ENCODE results near the gene ZBTB17.
"Not testable (repeated sequence)": the region's sequence is repeated elsewhere in the genome, so short reads cannot be mapped to it uniquely, and the experiment has no call there.

The ZBTB17 gene

GRCh38 chr1:15900662-15901279 lies 75.1 kb downstream of the ZBTB17 start:
- H3K9ac ChIP-seq (ENCODE audit: low read depth in 1 of 2, low read length in 2 of 2): no peak overlapping the region
- no peaks in the 10 kb centered on the region for H3K4me1 ChIP-seq (ENCODE audit: control insufficient read depth in 1 of 2, insufficient read depth in 2 of 2, low read length in 2 of 2)
- H3K27me3 ChIP-seq (ENCODE audit: control insufficient read depth in 1 of 2, insufficient read depth in 2 of 2, low read length in 2 of 2): no peaks in the 10 kb centered on the region
- H3K9me3 ChIP-seq (ENCODE audit: control insufficient read depth in 1 of 2, low read length in 2 of 2): no peaks in the 10 kb centered on the region
- H3K4me3 ChIP-seq (ENCODE audit: low read depth in 1 of 2, low read length in 2 of 2): no peak overlapping the region
- no peak overlapping the region for H3K27ac ChIP-seq (ENCODE audit: low read depth, low read length)
- H3K36me3 ChIP-seq (ENCODE audit: control insufficient read depth in 1 of 2, insufficient read depth in 2 of 2, low read length in 2 of 2): peaks cover 0 to 10% of the 10 kb centered on the region in 2 donors

- H3K9ac ChIP-seq (ENCODE audit: low read depth in 1 of 2, low read length in 2 of 2): no peak overlapping the region
- H3K27ac ChIP-seq (ENCODE audit: low read depth, low read length): no peak overlapping the region
- H3K36me3 ChIP-seq (ENCODE audit: control insufficient read depth in 1 of 2, insufficient read depth in 2 of 2, low read length in 2 of 2): peaks cover 0 to 10% of the 10 kb centered on the region in 2 donors
- no peaks in the 10 kb centered on the region for H3K4me1 ChIP-seq (ENCODE audit: control insufficient read depth in 1 of 2, insufficient read depth in 2 of 2, low read length in 2 of 2)
- H3K4me3 ChIP-seq (ENCODE audit: low read depth in 1 of 2, low read length in 2 of 2): no peak overlapping the region
- H3K9me3 ChIP-seq (ENCODE audit: control insufficient read depth in 1 of 2, low read length in 2 of 2): no peaks in the 10 kb centered on the region
- H3K27me3 ChIP-seq (ENCODE audit: control insufficient read depth in 1 of 2, insufficient read depth in 2 of 2, low read length in 2 of 2): no peaks in the 10 kb centered on the region
Measured at GRCh38 chr1:15899266-15899665, 76.6 kb downstream of the ZBTB17 start.

GRCh38 chr1:15896841-15897610 lies 78.9 kb downstream of the ZBTB17 start:
- H3K9ac ChIP-seq (ENCODE audit: low read depth in 1 of 2, low read length in 2 of 2); H3K9me3 ChIP-seq (ENCODE audit: control insufficient read depth in 1 of 2, low read length in 2 of 2); H3K27me3 ChIP-seq (ENCODE audit: control insufficient read depth in 1 of 2, insufficient read depth in 2 of 2, low read length in 2 of 2); H3K27ac ChIP-seq (ENCODE audit: low read depth, low read length); H3K4me3 ChIP-seq (ENCODE audit: low read depth in 1 of 2, low read length in 2 of 2); H3K4me1 ChIP-seq (ENCODE audit: control insufficient read depth in 1 of 2, insufficient read depth in 2 of 2, low read length in 2 of 2): not testable (repeated sequence)
- H3K36me3 ChIP-seq (ENCODE audit: control insufficient read depth in 1 of 2, insufficient read depth in 2 of 2, low read length in 2 of 2): peaks cover 0 to 10% of the 10 kb centered on the region in 2 donors

- H3K4me1 ChIP-seq (ENCODE audit: control insufficient read depth in 1 of 2, insufficient read depth in 2 of 2, low read length in 2 of 2): no peaks in the 10 kb centered on the region
- no peak overlapping the region for H3K27ac ChIP-seq (ENCODE audit: low read depth, low read length)
Measured at GRCh38 chr1:15895233-15895632, 80.7 kb downstream of the ZBTB17 start.

GRCh38 chr1:15892857-15893599 lies 82.9 kb downstream of the ZBTB17 start:
- not testable (repeated sequence) for H3K27me3 ChIP-seq (ENCODE audit: control insufficient read depth in 1 of 2, insufficient read depth in 2 of 2, low read length in 2 of 2); H3K27ac ChIP-seq (ENCODE audit: low read depth, low read length); H3K4me1 ChIP-seq (ENCODE audit: control insufficient read depth in 1 of 2, insufficient read depth in 2 of 2, low read length in 2 of 2); H3K9me3 ChIP-seq (ENCODE audit: control insufficient read depth in 1 of 2, low read length in 2 of 2); H3K9ac ChIP-seq (ENCODE audit: low read depth in 1 of 2, low read length in 2 of 2); H3K4me3 ChIP-seq (ENCODE audit: low read depth in 1 of 2, low read length in 2 of 2); H3K36me3 ChIP-seq (ENCODE audit: control insufficient read depth in 1 of 2, insufficient read depth in 2 of 2, low read length in 2 of 2)

More at GRCh38 chr1:15895233-15895632, 80.7 kb downstream of the ZBTB17 start:
- no peaks in the 10 kb centered on the region for H3K27me3 ChIP-seq (ENCODE audit: control insufficient read depth in 1 of 2, insufficient read depth in 2 of 2, low read length in 2 of 2)
- no peak overlapping the region for H3K4me3 ChIP-seq (ENCODE audit: low read depth in 1 of 2, low read length in 2 of 2)
- no peak overlapping the region for H3K9ac ChIP-seq (ENCODE audit: low read depth in 1 of 2, low read length in 2 of 2)
- H3K36me3 ChIP-seq (ENCODE audit: control insufficient read depth in 1 of 2, insufficient read depth in 2 of 2, low read length in 2 of 2): peaks cover 3 to 10% of the 10 kb centered on the region in 2 donors
- H3K9me3 ChIP-seq (ENCODE audit: control insufficient read depth in 1 of 2, low read length in 2 of 2): no peaks in the 10 kb centered on the region

All from duodenal mucosa (tissue), 2 donors.